Endodermal cell (in vitro differentiated cells): ENCODE results near the gene DSE. TPM values are rescaled to one million over a fixed set of nuclear protein-coding genes. Genes with fewer than 3 reads are reported as not detected.

Source experiments
- DNase-seq: peaks from one replicate; pipeline ENCODE4 v3.0.0-alpha.2; 2017
- H3K27ac ChIP-seq: 2 replicates; pipeline ENCODE4 v1.5.1; 2013; ENCODE audit warnings: mild to moderate bottlenecking, low read depth, low read length, moderate library complexity
- H3K27me3 ChIP-seq: 2 replicates; pipeline ENCODE4 v1.6.1; 2013; ENCODE audit warnings: mild to moderate bottlenecking, low read length, moderate library complexity; ENCODE audit not compliant: insufficient read depth, control insufficient read depth, poor library complexity, severe bottlenecking
- H3K36me3 ChIP-seq: 2 replicates; pipeline ENCODE4 v1.7.0; 2013; ENCODE audit warnings: mild to moderate bottlenecking, low read length, moderate library complexity; ENCODE audit not compliant: control insufficient read depth, insufficient read depth
- H3K4me1 ChIP-seq: one replicate; pipeline ENCODE4 v1.7.0; 2013; ENCODE audit warnings: low read length; ENCODE audit not compliant: control insufficient read depth, insufficient read depth
- H3K4me3 ChIP-seq: 2 replicates; pipeline ENCODE4 v1.5.1; 2013; ENCODE audit warnings: mild to moderate bottlenecking, low read length, moderate library complexity
- H3K9ac ChIP-seq: 2 replicates; pipeline ENCODE4 v1.6.1; 2013; ENCODE audit warnings: mild to moderate bottlenecking, low read length, moderate library complexity; ENCODE audit not compliant: poor library complexity, severe bottlenecking; ENCODE audit errors: extremely low read depth
- H3K9me3 ChIP-seq: 2 replicates; pipeline ENCODE4 v1.6.1; 2013; ENCODE audit warnings: mild to moderate bottlenecking, low read length, moderate library complexity; ENCODE audit not compliant: control insufficient read depth
- H3K27ac Mint-ChIP-seq: 2 replicates; pipeline ENCODE4 v1.8.0; 2020; ENCODE audit warnings: mixed read lengths
- H3K27me3 Mint-ChIP-seq: 2 replicates; pipeline ENCODE4 v1.8.0; 2021; ENCODE audit warnings: mild to moderate bottlenecking, mixed read lengths; ENCODE audit not compliant: insufficient read depth
- H3K36me3 Mint-ChIP-seq: 2 replicates; pipeline ENCODE4 v1.8.0; 2020; ENCODE audit warnings: low read depth, mixed read lengths
- H3K4me1 Mint-ChIP-seq: 2 replicates; pipeline ENCODE4 v1.8.0; 2020; ENCODE audit warnings: mixed read lengths
- H3K4me3 Mint-ChIP-seq: 2 replicates; pipeline ENCODE4 v1.8.0; 2020; ENCODE audit warnings: mild to moderate bottlenecking, moderate library complexity, mixed read lengths
- H3K9me3 Mint-ChIP-seq: 2 replicates; pipeline ENCODE4 v1.8.0; 2020; ENCODE audit warnings: mild to moderate bottlenecking, mixed read lengths
- WGBS, 2 experiments: methylation state at CpG; one replicate each; pipeline versions ENCODE4 v1.1.5 to v1.1.7; 2013; ENCODE audit warnings: missing lambda C conversion rate in 2 of 2, mixed read lengths in 1 of 2; ENCODE audit not compliant: insufficient coverage in 1 of 2, insufficient read length in 1 of 2; 5-methylcytosine and 5-hydroxymethylcytosine counted together
- total RNA-seq, 2 donors: library from RNA; stranded (reverse); fragmentation: NEBNext Ultra II Directional in 1 of 2; extraction: Animal tissue kit (Norgen Biotek cat#: 25700) in 1 of 2; gene quantifications; 2 replicates in 1 of 2; 3 replicates in 1 of 2; pipeline ENCODE4 v1.2.1, GENCODE V29; 2021
- TF ChIP-seq, protein P1 (sequence below): fragments of 200-600 bp; sonication (generic); conservative IDR thresholded peaks from 2 replicates; pipeline ENCODE4 v1.5.0; 2021; ENCODE audit warnings: antibody characterized with exemption, mild to moderate bottlenecking

Gene DSE
- total RNA-seq, 2 donors from 2014 or later: 42.3 to 44.3 TPM

DNA sequence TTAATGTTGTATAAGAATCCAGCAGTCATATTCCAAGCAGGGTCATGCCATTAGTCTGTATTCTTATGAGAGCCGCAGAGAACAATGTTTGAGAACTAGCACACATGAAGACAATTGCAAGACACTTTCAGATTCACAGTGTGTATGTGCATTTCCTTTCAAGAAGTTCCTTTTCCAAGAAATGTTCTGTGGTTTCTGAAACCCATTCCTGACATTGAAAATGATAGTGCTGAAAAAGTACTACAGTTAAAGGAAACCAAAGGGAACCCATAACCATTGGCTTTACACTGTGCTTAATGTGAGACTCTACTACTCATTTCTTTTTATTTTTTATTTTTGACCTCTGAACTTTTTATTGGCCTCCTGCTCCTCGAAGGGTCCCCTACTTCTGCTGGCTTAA lies 86.2 kb downstream of the DSE start:
- H3K27me3 ChIP-seq: peaks cover 34% of the 10 kb centered on the region
- no peak overlapping the region for H3K27ac ChIP-seq
- H3K4me1 ChIP-seq: no peaks in the 10 kb centered on the region
- H3K27me3 Mint-ChIP-seq: peaks cover 40% of the 10 kb centered on the region
- no peak overlapping the region for H3K4me3 Mint-ChIP-seq
- H3K4me3 ChIP-seq: no peak overlapping the region
- no peaks in the 10 kb centered on the region for H3K9me3 ChIP-seq
- no peaks in the 10 kb centered on the region for H3K9me3 Mint-ChIP-seq
- WGBS, 2 experiments: 87% methylated on average over 2 of the region's 2 CpGs; no CpG with 5 or more reads in 1 of the 2 experiments
- H3K27ac Mint-ChIP-seq: no peak overlapping the region
- no peaks in the 10 kb centered on the region for H3K36me3 Mint-ChIP-seq
- TF ChIP-seq, protein P1, sequence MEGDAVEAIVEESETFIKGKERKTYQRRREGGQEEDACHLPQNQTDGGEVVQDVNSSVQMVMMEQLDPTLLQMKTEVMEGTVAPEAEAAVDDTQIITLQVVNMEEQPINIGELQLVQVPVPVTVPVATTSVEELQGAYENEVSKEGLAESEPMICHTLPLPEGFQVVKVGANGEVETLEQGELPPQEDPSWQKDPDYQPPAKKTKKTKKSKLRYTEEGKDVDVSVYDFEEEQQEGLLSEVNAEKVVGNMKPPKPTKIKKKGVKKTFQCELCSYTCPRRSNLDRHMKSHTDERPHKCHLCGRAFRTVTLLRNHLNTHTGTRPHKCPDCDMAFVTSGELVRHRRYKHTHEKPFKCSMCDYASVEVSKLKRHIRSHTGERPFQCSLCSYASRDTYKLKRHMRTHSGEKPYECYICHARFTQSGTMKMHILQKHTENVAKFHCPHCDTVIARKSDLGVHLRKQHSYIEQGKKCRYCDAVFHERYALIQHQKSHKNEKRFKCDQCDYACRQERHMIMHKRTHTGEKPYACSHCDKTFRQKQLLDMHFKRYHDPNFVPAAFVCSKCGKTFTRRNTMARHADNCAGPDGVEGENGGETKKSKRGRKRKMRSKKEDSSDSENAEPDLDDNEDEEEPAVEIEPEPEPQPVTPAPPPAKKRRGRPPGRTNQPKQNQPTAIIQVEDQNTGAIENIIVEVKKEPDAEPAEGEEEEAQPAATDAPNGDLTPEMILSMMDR: no peak
- no peak overlapping the region for H3K9ac ChIP-seq
- H3K36me3 ChIP-seq: no peaks in the 10 kb centered on the region
- no peak for DNase-seq
- H3K4me1 Mint-ChIP-seq: no peaks in the 10 kb centered on the region

DNA sequence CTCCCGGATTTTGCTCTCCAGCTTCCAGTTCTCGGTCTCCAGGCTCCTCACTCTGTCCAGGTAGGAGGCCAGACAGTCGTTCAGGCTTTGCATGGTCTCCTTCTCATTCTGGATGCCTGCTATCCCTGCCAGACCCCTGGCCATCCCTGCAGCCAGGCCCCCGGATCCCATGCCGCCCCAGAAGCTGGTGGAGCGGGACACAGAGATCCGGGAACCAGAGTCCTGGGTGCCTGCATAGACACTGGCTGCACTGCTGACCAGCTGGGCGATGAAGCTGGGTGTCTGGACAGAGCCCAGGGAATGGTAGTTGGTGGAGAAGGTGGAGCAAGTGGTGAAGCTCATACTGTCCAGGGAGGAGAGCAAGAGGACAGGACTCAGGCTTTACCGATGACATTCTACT lies 87.5 kb downstream of the DSE start:
- 89 to 94% methylated on average over 2 to 8 of the region's 9 CpGs for WGBS, 2 experiments

DNA sequence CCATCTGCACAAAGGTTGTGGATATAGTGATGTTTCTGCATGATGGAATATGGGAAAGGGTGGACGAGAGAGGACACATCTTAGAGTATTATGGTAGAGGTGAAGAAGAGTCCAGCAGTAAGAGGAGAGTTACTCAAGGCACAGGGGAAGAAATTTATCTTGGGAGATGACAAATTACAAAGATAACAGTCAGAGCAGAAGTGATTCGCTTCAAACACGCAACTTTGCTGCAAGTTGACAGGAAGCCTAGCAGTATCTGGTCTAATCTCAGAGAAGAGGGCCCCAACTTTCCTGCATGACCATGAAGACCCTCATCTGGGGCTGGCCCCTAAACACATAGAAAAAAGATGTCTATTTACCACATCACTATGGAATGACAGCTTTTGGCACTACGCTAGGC lies 89.2 kb downstream of the DSE start:
- 88 to 100% methylated on average over 3 of the region's 4 CpGs for WGBS, 2 experiments
- peaks cover 55% of the 10 kb centered on the region for H3K27me3 ChIP-seq

More for the DNA sequence above, 87.5 kb downstream of the DSE start:
- H3K4me1 Mint-ChIP-seq: no peaks in the 10 kb centered on the region
- Histone ChIP-seq H3K27me3 (peaks cover 47% of the 10 kb centered on the region), H3K4me3 (no peak overlapping the region), H3K36me3 (no peaks in the 10 kb centered on the region), H3K9ac (no peak overlapping the region), H3K27ac (no peak overlapping the region), H3K4me1 (no peaks in the 10 kb centered on the region), H3K9me3 (no peaks in the 10 kb centered on the region)
- H3K4me3 Mint-ChIP-seq: no peak overlapping the region
- TF ChIP-seq, protein P1: no peak
- H3K9me3 Mint-ChIP-seq: no peaks in the 10 kb centered on the region
- H3K36me3 Mint-ChIP-seq: no peaks in the 10 kb centered on the region
- peaks cover 50% of the 10 kb centered on the region for H3K27me3 Mint-ChIP-seq
- DNase-seq: no peak
- no peak overlapping the region for H3K27ac Mint-ChIP-seq

More for the DNA sequence above, 89.2 kb downstream of the DSE start:
- Mint-ChIP-seq H3K36me3 (no peaks in the 10 kb centered on the region), H3K27me3 (peaks cover 55% of the 10 kb centered on the region), H3K9me3 (no peaks in the 10 kb centered on the region), H3K4me3 (no peak overlapping the region), H3K27ac (no peak overlapping the region), H3K4me1 (peaks cover 9% of the 10 kb centered on the region)
- no peaks in the 10 kb centered on the region for H3K4me1 ChIP-seq
- no peak overlapping the region for H3K4me3 ChIP-seq
- no peak overlapping the region for H3K27ac ChIP-seq
- TF ChIP-seq, protein P1: no peak
- H3K36me3 ChIP-seq: no peaks in the 10 kb centered on the region
- H3K9me3 ChIP-seq: no peaks in the 10 kb centered on the region
- DNase-seq: no peak
- H3K9ac ChIP-seq: no peak overlapping the region
